K562 (cell line): ENCODE results near the gene CBS.
"Not testable (repeated sequence)": the region's sequence is repeated elsewhere in the genome, so short reads cannot be mapped to it uniquely, and the experiment has no call there.

Source experiments
- GATAD2A ChIP-seq: fragments of 450-650 bp; IDR thresholded peaks from 2 replicates; pipeline ENCODE4 v1.6.1; 2017
- HMG20B ChIP-seq: fragments of 250-450 bp; sonication (Bioruptor Pico); IDR thresholded peaks from 2 replicates; pipeline ENCODE4 v1.5.0; 2021; ENCODE audit warnings: mild to moderate bottlenecking
- HNRNPL ChIP-seq: fragments of 200-400 bp; formaldehyde crosslinking; IDR thresholded peaks from 2 replicates; pipeline ENCODE4 v1.6.1; 2017; ENCODE audit warnings: low read depth, mild to moderate bottlenecking, low read length
- MAFG ChIP-seq: fragments of 450-650 bp; conservative IDR thresholded peaks from 2 replicates; pipeline ENCODE4 v1.6.1; 2016; ENCODE audit warnings: missing genetic modification characterization, missing compliant biosample characterization
- POLR2A ChIP-seq: fragments of 450-650 bp; conservative IDR thresholded peaks from 2 replicates; pipeline ENCODE4 v1.6.1; 2016
- SPI1 ChIP-seq: IDR thresholded peaks from 2 replicates; pipeline ENCODE4 v1.6.1; 2011; ENCODE audit warnings: low read depth, low read length, control low read depth, borderline replicate concordance
- TOE1 ChIP-seq, 2 experiments: fragments of 450-650 bp in 1 of 2; sonication (generic) in 1 of 2; formaldehyde crosslinking in 1 of 2; IDR thresholded peaks; 2 replicates each; pipeline versions ENCODE4 v1.7.1 to v1.8.0; 2016 to 2022; ENCODE audit warnings: borderline replicate concordance in 2 of 2, mild to moderate bottlenecking in 2 of 2, antibody characterized with exemption in 1 of 2, inconsistent platforms in 1 of 2, low read depth in 1 of 2, missing genetic modification reagents in 1 of 2, moderate library complexity in 1 of 2
- TF ChIP-seq, protein P1 (sequence below), 3 experiments: IDR thresholded peaks in 2 of 3; conservative IDR thresholded peaks in 1 of 3; 2 replicates each; pipeline ENCODE4 v1.5.1; 2011 to 2012; ENCODE audit warnings: low read length in 3 of 3, mild to moderate bottlenecking in 3 of 3, control low read depth in 2 of 3, improper control_type of control experiment in 1 of 3, inconsistent platforms in 1 of 3, low read depth in 1 of 3, mixed read lengths in 1 of 3, moderate library complexity in 1 of 3; ENCODE audit not compliant: insufficient read depth in 2 of 3

DNA sequence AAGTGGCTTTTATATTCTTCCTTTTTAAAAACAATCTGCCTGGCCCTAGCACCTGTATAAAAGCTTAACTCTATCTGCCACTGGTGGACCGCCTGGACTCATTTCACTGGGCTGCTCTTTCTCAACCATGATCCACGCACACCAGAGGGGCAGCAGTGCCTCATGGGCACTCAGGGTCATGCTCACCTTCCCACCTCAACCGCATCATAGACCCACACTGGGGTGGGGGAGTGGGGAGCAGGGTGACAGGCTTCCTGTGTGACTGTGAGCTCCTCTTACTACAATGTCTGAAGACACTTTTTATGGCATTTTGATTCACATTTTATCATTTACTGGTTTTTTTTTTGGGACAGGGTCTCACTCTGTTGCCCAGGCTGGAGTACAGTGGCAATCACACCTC is 15.3 kb upstream of the CBS start:
- not testable (repeated sequence) for TF ChIP-seq TOE1 (IDR thresholded peaks at IDR 0.05; ENCODE audit: borderline replicate concordance); TOE1 (CRISPR knock-in tag; IDR thresholded peaks at IDR 0.05; ENCODE audit: borderline replicate concordance, low read depth); SPI1; GATAD2A; POLR2A; MAFG (tag); HNRNPL; HMG20B (CRISPR knock-in tag)
- TF ChIP-seq, protein P1, sequence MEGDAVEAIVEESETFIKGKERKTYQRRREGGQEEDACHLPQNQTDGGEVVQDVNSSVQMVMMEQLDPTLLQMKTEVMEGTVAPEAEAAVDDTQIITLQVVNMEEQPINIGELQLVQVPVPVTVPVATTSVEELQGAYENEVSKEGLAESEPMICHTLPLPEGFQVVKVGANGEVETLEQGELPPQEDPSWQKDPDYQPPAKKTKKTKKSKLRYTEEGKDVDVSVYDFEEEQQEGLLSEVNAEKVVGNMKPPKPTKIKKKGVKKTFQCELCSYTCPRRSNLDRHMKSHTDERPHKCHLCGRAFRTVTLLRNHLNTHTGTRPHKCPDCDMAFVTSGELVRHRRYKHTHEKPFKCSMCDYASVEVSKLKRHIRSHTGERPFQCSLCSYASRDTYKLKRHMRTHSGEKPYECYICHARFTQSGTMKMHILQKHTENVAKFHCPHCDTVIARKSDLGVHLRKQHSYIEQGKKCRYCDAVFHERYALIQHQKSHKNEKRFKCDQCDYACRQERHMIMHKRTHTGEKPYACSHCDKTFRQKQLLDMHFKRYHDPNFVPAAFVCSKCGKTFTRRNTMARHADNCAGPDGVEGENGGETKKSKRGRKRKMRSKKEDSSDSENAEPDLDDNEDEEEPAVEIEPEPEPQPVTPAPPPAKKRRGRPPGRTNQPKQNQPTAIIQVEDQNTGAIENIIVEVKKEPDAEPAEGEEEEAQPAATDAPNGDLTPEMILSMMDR (IDR thresholded peaks at IDR 0.05 in 2 of 3, conservative IDR thresholded peaks at IDR 0.05 in 1 of 3; ENCODE audit: insufficient read depth in 2 of 3, low read depth in 1 of 3, low read length in 3 of 3), result not testable (repeated sequence)
